Dendritic cell treated with granulocyte-macrophage colony-stimulating factor and Interleukin-4, amounts not matched to agents 40 ng/mL and 50 ng/mL, for 4 days (primary cell): ENCODE results near the gene ZBTB8OS.
A peak's percentile ranks its signal among the peaks of the same experiment; 100 is the strongest.
"Not testable (repeated sequence)": the region's sequence is repeated elsewhere in the genome, so short reads cannot be mapped to it uniquely, and the experiment has no call there.

ENCODE experiments used
- H3K27ac Mint-ChIP-seq: one replicate; pipeline ENCODE4 v1.8.0; 2022; ENCODE audit warnings: mild to moderate bottlenecking, mixed read lengths
- H3K27me3 Mint-ChIP-seq: one replicate; pipeline ENCODE4 v1.8.0; 2022; ENCODE audit warnings: mild to moderate bottlenecking, mixed read lengths
- H3K36me3 Mint-ChIP-seq: one replicate; pipeline ENCODE4 v1.8.0; 2022; ENCODE audit warnings: low read depth, mixed read lengths
- H3K4me1 Mint-ChIP-seq: one replicate; pipeline ENCODE4 v1.8.0; 2022; ENCODE audit warnings: low read depth, mixed read lengths
- H3K4me3 Mint-ChIP-seq: one replicate; pipeline ENCODE4 v1.8.0; 2022; ENCODE audit warnings: mild to moderate bottlenecking, moderate library complexity, mixed read lengths
- H3K9me3 Mint-ChIP-seq: one replicate; pipeline ENCODE4 v1.8.0; 2022; ENCODE audit warnings: mixed read lengths
- intact Hi-C: fragments of 100-400 bp; cut with micrococcal nuclease; formaldehyde crosslinking; loops from one replicate; pipeline ENCODE4 v1.15.0; 2022

ZBTB8OS gene

DNA sequence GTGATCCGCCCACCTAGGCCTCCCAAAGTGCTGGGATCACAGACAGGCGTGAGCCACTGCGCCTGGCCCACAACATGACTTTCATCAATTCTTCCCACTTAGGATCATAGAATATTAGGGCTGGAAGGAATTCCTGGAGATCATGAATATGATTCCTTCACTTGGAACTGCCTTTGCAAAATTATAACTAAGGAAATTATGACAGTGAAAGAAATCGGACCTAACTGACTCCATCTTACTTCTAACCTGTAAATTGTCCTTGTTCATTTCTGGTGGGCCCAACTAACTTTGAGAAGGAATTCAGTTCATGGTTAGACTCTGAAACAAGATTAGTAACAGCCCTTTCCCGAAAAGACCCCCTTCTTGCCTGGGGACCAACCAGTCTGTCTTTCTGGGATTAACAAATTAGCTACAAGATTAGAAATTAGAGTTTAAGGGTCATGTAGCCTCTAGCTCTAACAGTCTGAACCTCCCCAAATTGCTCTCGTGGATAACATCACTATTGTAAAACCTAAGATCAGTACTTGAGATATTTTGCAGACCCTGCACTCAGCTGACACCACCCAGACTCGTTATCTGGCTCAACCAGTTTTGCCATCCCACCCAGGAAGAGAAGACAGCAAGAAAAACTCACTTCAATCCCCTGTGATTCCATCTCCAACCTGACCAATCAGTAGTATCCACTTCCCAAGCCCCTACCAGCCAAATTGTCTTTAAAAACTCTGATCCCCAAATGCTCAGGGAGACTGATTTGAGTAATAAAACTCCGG is 14.7 kb downstream of the ZBTB8OS start:
- H3K4me3 Mint-ChIP-seq = peak overlapping the region; percentile 13

DNA sequence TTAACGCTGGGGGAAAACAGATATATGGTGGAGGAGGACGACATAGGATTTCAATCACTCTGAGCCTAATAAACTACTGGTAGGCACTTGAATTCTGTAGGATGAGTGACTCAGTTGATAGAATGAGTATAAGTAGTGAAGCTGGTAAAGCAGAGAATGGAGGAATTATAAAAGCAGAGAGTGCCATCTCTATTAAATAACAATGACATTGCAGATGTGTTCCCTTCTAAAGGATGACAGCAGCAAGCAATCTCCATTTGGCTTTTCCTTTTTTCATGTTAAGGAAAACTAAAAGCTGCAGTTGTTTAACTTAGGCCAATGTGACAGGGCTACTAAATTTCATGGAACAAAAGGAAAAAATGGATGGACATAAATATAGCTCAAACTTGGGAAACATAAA is 17.5 kb downstream of the ZBTB8OS start:
- no peaks in the 10 kb centered on the region for H3K27me3 Mint-ChIP-seq
- H3K27ac Mint-ChIP-seq = no peak overlapping the region
- intact Hi-C loops = no loop called here
- H3K4me3 Mint-ChIP-seq = no peak overlapping the region
- H3K4me1 Mint-ChIP-seq = peaks cover 20% of the 10 kb centered on the region
- peaks cover 78% of the 10 kb centered on the region for H3K36me3 Mint-ChIP-seq
- H3K9me3 Mint-ChIP-seq = no peaks in the 10 kb centered on the region

More for the DNA sequence above, 14.7 kb downstream of the ZBTB8OS start:
- H3K9me3 Mint-ChIP-seq = no peaks in the 10 kb centered on the region
- intact Hi-C loops = no loop called here
- H3K4me1 Mint-ChIP-seq = peaks cover 20% of the 10 kb centered on the region
- peak overlapping the region; percentile 90 for H3K27ac Mint-ChIP-seq
- peaks cover 49% of the 10 kb centered on the region for H3K36me3 Mint-ChIP-seq
- H3K27me3 Mint-ChIP-seq = no peaks in the 10 kb centered on the region

DNA sequence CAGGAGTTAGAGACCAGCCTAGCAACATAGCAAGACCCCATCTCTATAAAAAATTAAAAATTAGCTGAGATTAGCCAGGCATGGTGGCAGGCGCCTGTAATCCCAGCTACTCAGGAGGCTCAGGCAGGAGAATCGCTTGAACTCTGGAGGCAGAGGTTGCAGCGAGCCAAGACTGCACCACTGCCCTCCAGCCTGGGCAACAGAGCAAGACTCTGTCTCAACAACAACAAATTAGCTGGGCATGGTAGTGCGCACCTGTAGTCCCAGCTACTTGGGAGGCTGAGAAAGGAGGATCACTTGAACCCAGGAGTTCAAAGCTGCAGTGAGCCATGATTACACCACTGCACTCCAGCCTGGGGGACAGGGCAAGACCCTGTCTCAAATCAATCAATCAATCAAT is 20.2 kb downstream of the ZBTB8OS start:
- peaks cover 87% of the 10 kb centered on the region for H3K36me3 Mint-ChIP-seq
- intact Hi-C loops, H3K4me1 Mint-ChIP-seq, H3K27me3 Mint-ChIP-seq, H3K27ac Mint-ChIP-seq, H3K9me3 Mint-ChIP-seq, H3K4me3 Mint-ChIP-seq: not testable (repeated sequence)

- Mint-ChIP-seq H3K36me3 (peaks cover 90% of the 10 kb centered on the region), H3K27me3 (no peaks in the 10 kb centered on the region), H3K9me3 (no peaks in the 10 kb centered on the region), H3K27ac (peak overlapping the region; percentile 7), H3K4me3 (no peak overlapping the region), H3K4me1 (peaks cover 13% of the 10 kb centered on the region)
- intact Hi-C loops = no loop called here
These were observed 22.7 kb downstream of the ZBTB8OS start for GRCh38 chr1:32627596-32628162.

- H3K27me3 Mint-ChIP-seq = no peaks in the 10 kb centered on the region
- H3K36me3 Mint-ChIP-seq = peaks cover 91% of the 10 kb centered on the region
- H3K4me3 Mint-ChIP-seq = no peak overlapping the region
- H3K9me3 Mint-ChIP-seq = no peaks in the 10 kb centered on the region
- no peak overlapping the region for H3K27ac Mint-ChIP-seq
- intact Hi-C loops = no loop called here
- peaks cover 13% of the 10 kb centered on the region for H3K4me1 Mint-ChIP-seq
These were observed 24.2 kb downstream of the ZBTB8OS start for GRCh38 chr1:32626176-32626575.

- H3K4me1 Mint-ChIP-seq = peaks cover 13% of the 10 kb centered on the region
- no peak overlapping the region for H3K4me3 Mint-ChIP-seq
- H3K27me3 Mint-ChIP-seq = no peaks in the 10 kb centered on the region
- intact Hi-C loops = no loop called here
- H3K9me3 Mint-ChIP-seq = no peaks in the 10 kb centered on the region
- H3K36me3 Mint-ChIP-seq = peaks cover 79% of the 10 kb centered on the region
- H3K27ac Mint-ChIP-seq = peak overlapping the region; percentile 8
These were observed 26.6 kb downstream of the ZBTB8OS start for GRCh38 chr1:32623775-32624174.

DNA sequence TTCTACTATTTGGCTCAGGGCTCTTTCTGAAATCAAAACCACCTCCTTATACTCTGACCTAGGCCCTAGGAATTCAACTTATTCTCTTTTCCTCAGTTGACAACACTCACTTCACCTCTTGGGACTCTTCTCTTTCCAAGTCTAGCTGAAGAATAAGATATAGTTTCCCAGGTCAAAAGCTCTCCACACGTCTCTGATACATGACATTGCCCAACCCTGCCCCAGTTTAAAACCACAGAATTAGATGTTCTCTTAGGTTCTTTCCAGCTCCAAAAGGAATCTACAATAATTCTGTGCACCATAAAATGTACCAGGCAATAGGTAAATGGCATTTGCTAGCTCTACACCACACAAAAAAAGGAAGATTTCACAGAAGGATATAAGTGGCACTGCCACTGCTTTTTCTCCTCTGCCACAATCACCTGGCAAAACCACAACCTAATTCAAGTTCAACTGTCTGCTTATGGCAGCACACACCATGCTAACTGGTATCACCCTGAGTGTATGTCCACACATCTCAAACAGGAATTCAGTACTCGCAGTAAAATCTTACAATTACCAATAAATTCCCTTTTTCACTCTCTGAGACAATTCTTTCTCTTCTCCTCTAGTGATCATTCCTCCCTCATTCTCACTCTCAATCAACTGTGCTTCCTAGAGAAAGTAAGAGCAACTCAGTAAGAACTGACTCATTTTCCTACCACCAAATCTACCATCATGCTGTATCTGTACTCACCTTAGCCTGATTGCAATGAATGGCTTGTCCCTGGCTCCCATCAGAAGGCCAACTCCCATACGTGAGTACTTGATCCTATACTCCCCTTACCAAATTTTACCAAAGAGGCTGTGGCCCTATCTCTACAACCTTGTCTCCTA is 27.3 kb downstream of the ZBTB8OS start:
- no peaks in the 10 kb centered on the region for H3K27me3 Mint-ChIP-seq
- H3K4me1 Mint-ChIP-seq = peaks cover 13% of the 10 kb centered on the region
- no peaks in the 10 kb centered on the region for H3K9me3 Mint-ChIP-seq
- intact Hi-C loops = no loop called here
- peak overlapping the region; percentile 8 for H3K27ac Mint-ChIP-seq
- no peak overlapping the region for H3K4me3 Mint-ChIP-seq
- peaks cover 71% of the 10 kb centered on the region for H3K36me3 Mint-ChIP-seq

GRCh38 chr1:32622205-32622604 is 28.1 kb downstream of the ZBTB8OS start:
- Mint-ChIP-seq H3K9me3 (no peaks in the 10 kb centered on the region), H3K4me3 (no peak overlapping the region), H3K4me1 (peaks cover 13% of the 10 kb centered on the region), H3K27ac (no peak overlapping the region), H3K36me3 (peaks cover 68% of the 10 kb centered on the region), H3K27me3 (no peaks in the 10 kb centered on the region)
- intact Hi-C loops = no loop called here

GRCh38 chr1:32619701-32620485 is 30.5 kb downstream of the ZBTB8OS start:
- intact Hi-C loops = no loop called here
- Mint-ChIP-seq H3K4me3 (no peak overlapping the region), H3K27ac (no peak overlapping the region), H3K9me3 (no peaks in the 10 kb centered on the region), H3K36me3 (peaks cover 52% of the 10 kb centered on the region), H3K27me3 (no peaks in the 10 kb centered on the region), H3K4me1 (peaks cover 13% of the 10 kb centered on the region)

DNA sequence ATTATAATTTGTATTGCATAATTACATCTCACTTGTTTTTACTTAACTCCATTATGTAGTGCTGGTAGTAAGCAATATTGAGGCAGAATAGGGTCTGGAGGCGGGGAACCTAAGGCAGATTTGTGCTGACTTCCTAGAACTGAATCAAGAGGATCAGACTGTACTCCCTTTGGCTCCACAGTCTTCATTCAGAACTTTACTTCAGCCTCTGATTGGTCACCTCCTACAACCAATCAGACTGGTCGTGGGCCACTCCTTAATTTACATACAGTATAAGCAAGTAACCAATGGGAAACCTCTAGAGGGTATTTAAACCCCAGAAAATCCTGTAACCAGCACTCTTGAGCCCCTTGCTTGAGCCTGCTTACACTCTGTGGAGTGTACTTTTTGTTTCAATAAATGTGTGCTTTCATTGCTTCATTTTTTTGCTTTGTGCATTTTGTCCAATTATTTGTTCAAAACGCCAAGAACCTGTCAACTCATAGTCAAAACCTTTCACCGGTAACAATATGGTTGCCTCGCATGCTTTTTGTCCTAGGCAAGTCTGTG is 31.6 kb downstream of the ZBTB8OS start:
- intact Hi-C loops = no loop called here
- Mint-ChIP-seq H3K36me3 (peaks cover 41% of the 10 kb centered on the region), H3K27me3 (no peaks in the 10 kb centered on the region), H3K27ac (no peak overlapping the region), H3K4me1 (peaks cover 7% of the 10 kb centered on the region), H3K4me3 (no peak overlapping the region), H3K9me3 (no peaks in the 10 kb centered on the region)

DNA sequence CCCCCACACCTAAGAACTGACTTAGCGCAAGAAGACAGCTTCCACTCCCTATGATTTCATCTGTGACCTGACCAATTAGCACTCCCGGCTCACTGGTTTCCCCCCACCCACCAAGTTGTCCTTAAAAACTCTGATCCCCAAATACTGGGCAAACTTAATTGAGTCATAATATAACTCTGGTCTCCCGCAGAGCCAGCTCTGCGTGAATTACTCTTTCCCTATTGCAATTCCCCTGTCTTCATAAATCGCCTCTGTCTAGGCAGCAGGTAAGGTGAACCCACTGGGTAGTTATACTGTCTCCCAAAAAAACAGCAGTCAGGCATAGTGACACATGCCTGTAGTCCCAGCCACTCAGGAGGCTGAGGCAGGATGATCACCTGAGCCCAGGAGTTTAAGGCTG is 36.9 kb downstream of the ZBTB8OS start:
- Mint-ChIP-seq H3K27ac (no peak overlapping the region), H3K36me3 (peaks cover 5% of the 10 kb centered on the region), H3K9me3 (no peaks in the 10 kb centered on the region), H3K4me3 (no peak overlapping the region), H3K4me1 (peaks cover 17% of the 10 kb centered on the region), H3K27me3 (peaks cover 2% of the 10 kb centered on the region)
- intact Hi-C loops = no loop called here

GRCh38 chr1:32612189-32612881 is 38.0 kb downstream of the ZBTB8OS start:
- H3K9me3 Mint-ChIP-seq = no peaks in the 10 kb centered on the region
- peaks cover 2% of the 10 kb centered on the region for H3K27me3 Mint-ChIP-seq
- H3K27ac Mint-ChIP-seq = peak overlapping the region; percentile 81
- peaks cover 17% of the 10 kb centered on the region for H3K4me1 Mint-ChIP-seq
- intact Hi-C loops = loop anchor here (1.0 kb wide), 1 partner anchor 38 kb away; the partner anchor contains the start of gene ZBTB8OS
- no peaks in the 10 kb centered on the region for H3K36me3 Mint-ChIP-seq
- peak overlapping the region; percentile 77 for H3K4me3 Mint-ChIP-seq

GRCh38 chr1:32611859-32612188 is 38.5 kb downstream of the ZBTB8OS start:
- peak overlapping the region; percentile 77 for H3K4me3 Mint-ChIP-seq
- H3K9me3 Mint-ChIP-seq = no peaks in the 10 kb centered on the region
- H3K27ac Mint-ChIP-seq = peak overlapping the region; percentile 81
- no peaks in the 10 kb centered on the region for H3K36me3 Mint-ChIP-seq
- H3K4me1 Mint-ChIP-seq = peaks cover 21% of the 10 kb centered on the region
- intact Hi-C loops = loop anchor here (1.0 kb wide), 1 partner anchor 38 kb away; the partner anchor contains the start of gene ZBTB8OS
- H3K27me3 Mint-ChIP-seq = peaks cover 2% of the 10 kb centered on the region
